GM21576 (cell line): ENCODE results near the gene POP4.

Source experiments
- ATAC-seq: cut with Tn5 transposase; IDR thresholded peaks from one replicate; pipeline ENCODE4 v1.9.1; 2021; ENCODE audit warnings: mild to moderate bottlenecking, moderate library complexity; ENCODE audit not compliant: unreplicated experiment

The POP4 gene

DNA sequence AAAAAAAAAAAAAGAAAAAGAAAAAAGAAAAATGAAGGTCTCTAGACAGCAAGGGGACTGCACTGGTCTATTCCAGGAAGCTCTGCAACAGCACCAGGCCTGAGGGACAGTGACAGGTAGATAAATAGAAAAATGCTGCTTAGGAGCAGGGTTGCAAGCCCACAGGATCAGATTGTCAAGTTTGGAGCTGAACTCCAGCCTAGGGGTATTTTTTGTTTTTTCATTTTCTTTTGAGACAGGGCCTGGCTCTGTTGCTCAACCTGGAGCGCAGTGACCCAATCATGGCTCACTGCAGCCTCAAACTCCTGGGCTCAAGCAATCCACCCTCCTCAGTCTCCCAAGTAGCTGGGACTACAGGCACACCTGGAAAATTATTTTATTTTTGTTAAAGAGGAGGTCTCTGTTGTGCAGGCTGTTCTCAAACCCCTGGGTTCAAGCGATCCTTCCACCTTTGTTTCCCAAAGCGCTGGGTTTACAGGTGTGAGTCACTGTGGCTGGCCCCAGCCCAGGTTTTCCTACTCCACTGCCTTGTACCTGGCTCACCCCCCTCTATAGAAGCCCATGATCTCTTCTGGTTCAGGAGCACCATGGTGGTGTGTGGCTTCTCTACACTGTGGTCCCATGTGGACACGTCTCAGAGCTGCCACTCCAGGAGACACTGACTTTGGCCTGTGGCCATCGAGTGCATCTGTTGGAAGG, 23.9 kb downstream of the POP4 start:
- no peak for ATAC-seq

DNA sequence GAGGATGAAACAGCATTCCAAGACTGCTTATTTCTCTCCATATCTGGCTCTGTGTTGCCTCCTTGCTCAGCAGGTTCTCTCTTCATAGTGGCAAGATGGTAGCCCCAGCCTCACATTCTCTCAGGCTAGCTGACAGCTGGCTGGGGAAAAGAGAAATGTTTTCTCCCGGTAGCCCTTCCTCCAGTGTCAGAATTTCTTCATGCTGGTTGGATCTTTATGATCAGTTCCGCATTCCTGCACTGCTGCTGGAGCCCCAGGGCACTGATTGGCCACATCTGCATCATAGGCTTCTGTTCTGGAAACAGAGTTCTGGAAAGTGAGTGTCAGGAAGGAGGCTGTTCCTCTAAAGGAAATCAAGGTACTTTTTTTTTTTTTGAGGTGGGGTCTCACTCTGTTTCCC, 24.6 kb downstream of the POP4 start:
- no peak for ATAC-seq

DNA sequence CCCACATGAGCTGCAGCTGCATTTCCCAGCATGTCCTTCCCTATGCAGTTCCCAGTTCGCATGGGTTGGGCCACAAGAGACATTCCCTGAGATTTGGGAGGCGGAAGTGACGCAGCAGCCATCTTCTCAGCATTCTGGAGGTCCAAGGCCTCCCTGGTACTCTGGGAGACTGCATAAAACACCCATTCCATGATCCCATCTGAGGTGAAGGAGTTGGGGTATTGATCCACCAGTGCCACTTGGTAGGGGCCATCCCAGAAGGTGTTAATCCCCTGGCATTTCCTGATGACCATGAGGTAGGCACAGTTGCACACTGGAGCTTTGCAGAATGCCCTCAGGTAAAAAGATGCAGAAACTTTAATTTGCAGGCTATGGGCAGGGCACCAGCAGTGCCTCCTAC, 25.4 kb downstream of the POP4 start:
- ATAC-seq = no peak

DNA sequence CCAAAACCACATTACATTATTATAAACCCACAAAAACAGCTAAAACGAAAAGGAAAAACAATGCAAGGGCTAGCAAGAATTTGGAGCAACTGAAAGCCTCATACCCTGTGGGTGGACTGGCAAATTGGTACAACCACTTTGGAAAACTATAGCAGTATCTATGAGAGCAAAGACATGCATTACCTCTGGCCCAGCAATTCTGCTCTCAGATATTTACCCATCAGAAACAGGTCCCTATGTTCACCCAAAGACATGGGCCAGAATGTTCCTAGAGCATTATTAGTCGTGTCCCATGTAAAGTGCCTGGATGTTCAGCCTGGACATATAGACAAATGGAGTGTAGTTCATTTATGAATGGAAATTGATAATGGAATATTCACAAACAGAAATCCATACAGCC, 27.9 kb downstream of the POP4 start:
- no peak for ATAC-seq

DNA sequence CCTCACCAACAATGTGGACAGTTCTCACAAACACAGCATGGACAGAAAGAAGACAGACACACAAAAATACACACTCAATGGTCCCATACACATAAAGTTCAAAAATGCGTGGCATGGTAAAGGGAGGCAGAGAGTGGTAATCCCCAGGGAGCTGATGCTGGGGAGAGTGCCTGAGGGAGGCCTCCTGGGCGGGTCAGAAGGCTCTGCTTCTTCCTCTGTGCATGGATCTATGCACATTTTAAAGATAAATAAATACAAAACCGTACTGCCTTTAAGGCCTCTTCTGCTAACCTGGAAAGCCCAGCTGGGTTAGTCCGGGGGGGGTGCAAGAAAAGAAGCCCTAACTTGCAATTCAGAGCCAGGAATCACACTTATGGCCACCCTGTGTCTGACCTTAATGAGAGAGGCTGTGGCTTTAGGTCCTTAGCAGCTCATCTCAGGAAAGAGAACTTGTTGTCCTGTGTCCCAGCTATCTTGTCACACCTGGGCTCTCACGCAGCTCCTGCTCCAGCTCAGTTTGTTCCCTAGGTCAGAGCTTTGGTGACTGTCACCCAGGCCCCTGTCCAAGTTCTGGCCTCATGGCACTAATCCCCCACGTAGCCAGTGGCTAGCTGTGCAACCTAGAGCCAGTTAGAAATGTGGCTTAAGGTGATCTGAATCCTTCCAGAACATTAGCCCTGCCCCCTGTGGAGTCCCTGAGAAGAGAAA, 28.5 kb downstream of the POP4 start:
- ATAC-seq = no peak

DNA sequence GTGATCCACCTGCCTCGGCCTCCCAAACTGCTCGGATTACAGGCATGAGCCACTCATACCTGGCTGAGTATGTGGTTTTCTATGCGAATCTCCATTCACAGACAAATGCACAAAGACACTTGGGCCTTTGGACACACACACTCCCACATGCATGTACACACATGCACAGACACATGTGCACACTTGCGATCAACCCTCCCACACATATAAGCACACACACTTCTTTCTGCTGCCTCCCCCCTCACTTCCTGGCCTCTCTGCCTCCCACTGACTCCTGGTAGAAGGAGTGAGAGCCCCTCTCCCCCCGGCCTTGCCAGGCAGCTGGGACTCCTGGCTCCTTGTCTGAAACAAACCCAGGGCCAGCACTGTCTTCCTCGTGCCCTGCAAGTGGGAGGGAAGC, 29.9 kb downstream of the POP4 start:
- no peak for ATAC-seq

- ATAC-seq = no peak
Observed at GRCh38 chr19:29636553-29637360, 30.7 kb downstream of the POP4 start.

- ATAC-seq = no peak
Observed at GRCh38 chr19:29639086-29639485, 33.0 kb downstream of the POP4 start.

DNA sequence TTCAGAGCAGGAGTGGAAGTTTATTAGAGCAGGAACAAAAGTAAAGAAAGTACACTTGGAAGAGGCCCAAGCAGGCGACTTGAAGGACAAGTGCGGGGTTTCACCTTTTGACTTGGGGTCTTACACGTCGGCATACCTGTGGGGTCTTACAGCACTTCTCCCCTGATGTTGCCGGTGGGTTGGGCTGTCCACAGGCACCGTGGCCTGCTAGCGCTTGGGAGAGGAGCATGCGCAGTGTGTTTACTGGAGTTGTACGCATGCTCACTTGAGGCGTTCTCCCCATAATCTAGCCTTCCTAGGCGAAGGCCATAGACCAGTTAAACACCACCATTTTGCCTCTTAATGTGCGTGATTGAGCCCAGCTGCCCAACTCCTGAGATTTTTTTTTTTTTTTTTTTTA, 34.1 kb downstream of the POP4 start:
- no peak for ATAC-seq

DNA sequence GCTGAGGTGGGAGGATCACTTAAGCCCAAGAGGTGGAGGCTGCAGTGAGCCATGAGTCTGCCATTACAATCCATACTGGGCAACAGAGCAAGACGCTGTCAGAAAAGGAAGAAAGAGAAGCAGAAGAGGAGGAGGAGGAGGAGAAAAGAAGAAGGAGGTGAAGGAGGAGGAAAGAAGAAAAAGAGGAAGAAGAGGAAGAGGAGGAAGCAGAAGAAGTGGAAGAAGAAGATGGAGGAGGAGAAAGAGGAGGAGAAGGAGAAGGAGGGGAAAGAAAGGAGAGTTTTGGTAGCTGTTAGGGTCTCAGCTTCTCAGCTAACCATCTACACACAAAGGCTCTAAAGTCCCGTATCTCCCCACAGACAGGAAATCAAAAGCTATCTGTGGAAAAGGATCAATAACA, 35.5 kb downstream of the POP4 start:
- ATAC-seq = no peak

DNA sequence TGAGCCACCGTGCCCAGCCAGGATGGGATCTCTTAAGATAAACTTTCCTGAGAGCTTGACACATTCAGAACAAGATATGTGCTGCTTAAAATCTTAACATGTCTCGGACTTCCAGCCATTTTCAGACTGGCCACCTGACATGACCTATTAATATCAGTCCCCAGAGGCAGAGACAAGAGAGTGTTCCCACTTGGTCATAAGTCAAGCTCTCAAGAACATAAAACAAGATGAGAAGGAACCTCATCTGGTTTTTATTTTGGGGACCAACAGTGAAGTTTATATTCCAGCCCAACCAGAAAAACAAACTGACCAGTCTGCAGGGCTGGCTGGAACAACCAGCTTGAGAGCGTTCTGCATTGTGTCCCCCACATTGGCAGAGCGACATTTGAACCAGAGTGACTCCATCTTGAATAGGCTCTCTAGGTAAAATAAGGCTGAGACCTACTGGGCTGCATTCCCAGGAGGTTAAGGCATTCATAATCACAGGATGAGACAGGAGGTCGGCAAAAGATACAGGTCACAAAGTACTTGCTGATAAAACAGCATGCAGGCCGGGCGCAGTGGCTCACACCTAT, 37.4 kb downstream of the POP4 start:
- ATAC-seq = no peak

DNA sequence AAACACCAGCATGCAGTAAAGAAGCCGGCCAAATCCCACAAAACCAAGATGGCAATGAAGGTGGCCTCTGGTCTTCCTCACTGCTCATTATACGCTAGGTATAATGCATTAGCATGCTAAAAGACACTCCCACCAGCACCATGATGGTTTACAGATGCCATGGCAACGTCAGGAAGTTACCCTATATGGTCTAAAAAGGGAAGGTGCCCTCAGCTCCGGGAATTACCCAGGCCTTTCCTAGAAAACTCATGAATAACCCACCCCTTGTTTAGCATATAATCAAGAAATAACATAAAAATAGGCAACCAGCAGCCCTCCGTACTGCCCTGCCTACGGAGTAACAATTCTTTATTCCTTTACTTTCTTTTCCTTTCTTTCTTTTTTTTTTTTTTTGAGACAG, 38.1 kb downstream of the POP4 start:
- ATAC-seq = no peak

- ATAC-seq = no peak
Observed at GRCh38 chr19:29645491-29645867, 39.4 kb downstream of the POP4 start.

DNA sequence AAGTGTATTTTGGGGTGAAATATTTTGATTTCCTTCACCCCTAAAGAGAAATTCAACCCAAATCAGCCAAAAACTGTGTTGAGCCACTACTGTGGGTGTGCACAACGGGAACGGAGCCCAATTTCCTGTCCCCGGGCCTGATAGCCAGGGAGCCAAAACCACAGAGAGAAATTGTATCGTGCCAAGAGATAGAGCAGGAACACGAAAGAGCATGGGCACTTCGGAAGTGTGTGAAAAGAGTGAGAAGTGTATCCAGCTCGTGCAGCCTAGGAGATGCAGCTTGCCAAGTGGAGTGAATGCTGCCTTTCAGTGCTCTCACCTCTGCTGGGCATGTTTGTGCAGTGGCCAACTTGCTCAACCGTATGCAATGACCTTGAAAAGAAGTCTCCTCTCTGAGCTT, 39.8 kb downstream of the POP4 start:
- no peak for ATAC-seq

DNA sequence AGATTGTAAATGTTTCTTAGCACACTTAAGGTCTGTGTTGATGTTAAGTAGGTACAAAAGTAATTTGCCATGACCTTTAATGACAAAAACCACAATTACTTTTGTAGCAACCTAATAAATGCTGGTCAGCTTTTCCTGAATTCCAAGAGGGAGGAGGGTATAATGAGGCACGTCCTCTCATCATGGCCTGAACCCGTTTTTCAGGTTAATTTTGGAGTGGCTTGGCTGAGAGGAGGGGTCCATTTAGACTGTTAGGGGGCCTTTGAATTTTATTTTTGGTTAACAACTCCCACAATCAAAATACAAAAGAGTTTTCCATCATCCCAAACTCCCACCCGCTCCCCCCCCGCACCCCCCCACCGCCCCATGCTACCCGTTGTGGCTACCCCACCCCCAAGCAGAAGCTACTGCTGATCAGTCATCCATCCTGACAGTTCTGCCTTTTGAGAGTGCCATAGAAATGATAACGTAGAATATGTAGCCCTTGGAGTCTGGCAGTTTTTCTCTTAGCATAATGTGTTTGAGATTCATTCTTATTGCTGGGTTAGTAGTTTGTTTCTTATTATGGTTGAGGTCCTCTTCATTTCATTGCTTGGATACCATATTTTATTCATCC, 44.8 kb downstream of the POP4 start:
- no peak for ATAC-seq

GRCh38 chr19:29651622-29652394, 45.7 kb downstream of the POP4 start:
- ATAC-seq = no peak

DNA sequence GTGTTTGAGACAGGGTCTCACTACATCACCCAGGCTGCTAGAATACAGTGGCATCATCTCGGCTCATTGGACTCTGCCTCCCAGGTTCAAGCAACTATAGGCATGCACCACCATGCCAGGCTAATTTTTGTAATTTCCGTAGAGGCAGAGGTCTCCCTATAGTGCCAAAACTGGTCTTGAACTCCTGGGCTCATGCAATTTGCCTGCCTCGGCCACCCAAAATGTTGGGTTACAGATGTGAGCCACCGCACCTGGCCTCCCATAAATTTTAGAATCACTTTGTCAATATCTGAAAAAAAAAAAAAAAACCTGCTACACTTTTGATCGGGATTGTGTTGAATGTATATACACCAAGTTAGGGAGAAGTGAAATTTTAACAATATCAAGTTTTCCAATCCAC, 47.3 kb downstream of the POP4 start:
- ATAC-seq = no peak

GRCh38 chr19:29655648-29656335, 49.7 kb downstream of the POP4 start:
- ATAC-seq = no peak

DNA sequence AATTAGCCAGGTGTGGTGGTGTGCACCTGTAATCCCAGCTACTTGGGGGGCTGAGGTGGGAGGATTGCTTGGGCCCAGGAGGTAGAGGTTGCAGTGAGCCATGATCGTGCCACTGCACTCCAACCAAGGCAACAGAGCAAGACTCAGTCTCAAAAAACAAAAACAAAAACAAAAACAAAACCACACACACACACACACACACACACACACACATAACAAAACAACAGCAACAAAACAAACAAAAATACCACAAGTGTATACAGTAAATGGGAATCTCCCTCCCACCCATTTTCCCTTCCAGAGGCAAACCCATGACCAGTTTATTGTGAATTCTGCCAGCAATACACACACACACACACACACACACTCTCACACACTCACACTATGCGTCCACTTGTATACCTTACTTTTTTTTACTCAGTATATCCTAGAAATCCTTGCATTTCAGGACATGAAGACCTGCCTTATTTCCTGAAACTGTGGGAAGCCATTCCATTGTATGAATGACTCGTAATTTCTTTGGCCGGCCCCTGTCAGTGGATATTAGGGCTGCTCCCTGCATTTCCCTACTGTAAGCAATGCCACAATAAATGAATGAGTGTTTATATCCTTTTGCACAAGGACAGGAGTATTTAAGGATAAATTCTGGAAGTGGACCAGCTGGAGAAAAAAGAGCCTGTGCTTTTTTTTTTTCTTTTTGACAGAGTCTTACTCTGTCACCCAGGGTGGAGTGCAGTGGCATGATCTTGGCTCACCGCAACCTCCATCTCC, 52.3 kb downstream of the POP4 start:
- no peak for ATAC-seq
